Left lung (tissue), 10 donors: ENCODE results near the gene CDH13. TPM values are rescaled to one million over a fixed set of nuclear protein-coding genes. Genes with fewer than 3 reads are reported as not detected.

Source experiments
- ATAC-seq: fragments of 200-7000 bp; cut with Tn5 transposase; one replicate; pipeline ENCODE4 v1.9.1; 2020; ENCODE audit warnings: moderate library complexity
- DNase-seq, 4 donors: peaks; one replicate each; pipeline ENCODE4 v3.0.0-alpha.2; 2013 to 2020
- H3K27ac ChIP-seq, 2 donors: fragments of 200-600 bp; sonication (generic) in 1 of 2; one replicate each; pipeline versions ENCODE4 v1.5.0 to v1.8.0; 2020 to 2021
- H3K27me3 ChIP-seq, 2 donors: fragments of 200-600 bp; sonication (generic) in 1 of 2; one replicate each; pipeline versions ENCODE4 v1.5.0 to v1.8.0; 2020 to 2021
- H3K36me3 ChIP-seq, 2 donors: fragments of 200-600 bp; sonication (generic) in 1 of 2; one replicate each; pipeline versions ENCODE4 v1.5.0 to v1.8.0; 2020 to 2021
- H3K4me1 ChIP-seq, 2 donors: fragments of 200-600 bp; one replicate each; pipeline ENCODE4 v1.8.0; 2021
- H3K4me3 ChIP-seq, 2 donors: fragments of 200-600 bp; sonication (generic) in 1 of 2; one replicate each; pipeline versions ENCODE4 v1.5.0 to v1.8.0; 2020 to 2021; ENCODE audit warnings: mild to moderate bottlenecking in 1 of 2
- H3K9me3 ChIP-seq, 2 donors: fragments of 200-600 bp; sonication (generic) in 1 of 2; one replicate each; pipeline versions ENCODE4 v1.5.0 to v1.8.0; 2020 to 2021
- intact Hi-C, 2 donors: fragments of 100-400 bp; cut with DNase I; formaldehyde crosslinking; loops; one replicate each; pipeline versions ENCODE4 v1.11.2 to v1.14.2; 2022
- polyA plus RNA-seq, 6 donors: library from polyadenylated mRNA; unstranded; fragments of 120-200 nt; gene quantifications; one replicate each; pipeline ENCODE4 v1.2.1, GENCODE V29; 2013; ENCODE audit not compliant: insufficient read length in 6 of 6
- total RNA-seq, 2 donors: library from RNA; stranded (reverse); fragmentation: NEBNext Ultra II Directional; extraction: Animal tissue kit (Norgen Biotek cat#: 25700); gene quantifications; one replicate each; pipeline ENCODE4 v1.2.1, GENCODE V29; 2021
- TF ChIP-seq, protein P1 (sequence below), 2 donors: fragments of 200-600 bp; sonication (generic) in 1 of 2; IDR thresholded peaks; one replicate each; pipeline versions ENCODE4 v1.5.0 to v1.8.0; 2021; ENCODE audit warnings: antibody characterized with exemption in 2 of 2
- donor health status: DM: no; HTN: yes; CAD: no.
- donor health status: DM: no; HTN: no; CAD: no.

CDH13 gene
- total and polyA plus RNA-seq, 8 donors, result 2.7 to 20.3 (median 3.2) TPM

DNA sequence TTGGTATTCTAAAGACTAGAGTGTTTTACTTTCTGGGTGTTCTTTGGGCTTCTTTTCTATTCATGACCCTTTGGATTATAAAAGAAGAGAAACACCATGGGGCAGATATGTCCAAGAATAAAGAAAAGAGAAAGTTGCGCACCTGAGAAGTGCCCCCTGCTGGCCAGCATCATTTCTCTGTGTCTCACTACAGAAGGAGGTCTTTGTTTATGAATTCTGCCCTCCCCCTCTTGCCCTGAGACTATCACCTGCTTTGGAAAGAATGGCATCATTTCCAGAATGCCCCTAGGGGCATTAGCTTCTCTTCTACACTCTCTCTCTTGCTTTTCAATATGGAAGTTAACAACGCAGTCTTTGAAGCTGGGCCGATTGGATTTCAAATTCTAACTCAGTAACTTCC, 45.0 kb downstream of the CDH13 start:
- Histone ChIP-seq H3K27me3 (no peaks in the 10 kb centered on the region), H3K27ac (no peak overlapping the region), H3K9me3 (no peaks in the 10 kb centered on the region), H3K4me1 (no peaks in the 10 kb centered on the region), H3K4me3 (no peak overlapping the region), H3K36me3 (no peaks in the 10 kb centered on the region)
- TF ChIP-seq, protein P1, sequence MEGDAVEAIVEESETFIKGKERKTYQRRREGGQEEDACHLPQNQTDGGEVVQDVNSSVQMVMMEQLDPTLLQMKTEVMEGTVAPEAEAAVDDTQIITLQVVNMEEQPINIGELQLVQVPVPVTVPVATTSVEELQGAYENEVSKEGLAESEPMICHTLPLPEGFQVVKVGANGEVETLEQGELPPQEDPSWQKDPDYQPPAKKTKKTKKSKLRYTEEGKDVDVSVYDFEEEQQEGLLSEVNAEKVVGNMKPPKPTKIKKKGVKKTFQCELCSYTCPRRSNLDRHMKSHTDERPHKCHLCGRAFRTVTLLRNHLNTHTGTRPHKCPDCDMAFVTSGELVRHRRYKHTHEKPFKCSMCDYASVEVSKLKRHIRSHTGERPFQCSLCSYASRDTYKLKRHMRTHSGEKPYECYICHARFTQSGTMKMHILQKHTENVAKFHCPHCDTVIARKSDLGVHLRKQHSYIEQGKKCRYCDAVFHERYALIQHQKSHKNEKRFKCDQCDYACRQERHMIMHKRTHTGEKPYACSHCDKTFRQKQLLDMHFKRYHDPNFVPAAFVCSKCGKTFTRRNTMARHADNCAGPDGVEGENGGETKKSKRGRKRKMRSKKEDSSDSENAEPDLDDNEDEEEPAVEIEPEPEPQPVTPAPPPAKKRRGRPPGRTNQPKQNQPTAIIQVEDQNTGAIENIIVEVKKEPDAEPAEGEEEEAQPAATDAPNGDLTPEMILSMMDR (IDR thresholded peaks at IDR 0.05), result no peak
- intact Hi-C loops, result no loop called here
- ATAC-seq (no peak), DNase-seq (no peak)

DNA sequence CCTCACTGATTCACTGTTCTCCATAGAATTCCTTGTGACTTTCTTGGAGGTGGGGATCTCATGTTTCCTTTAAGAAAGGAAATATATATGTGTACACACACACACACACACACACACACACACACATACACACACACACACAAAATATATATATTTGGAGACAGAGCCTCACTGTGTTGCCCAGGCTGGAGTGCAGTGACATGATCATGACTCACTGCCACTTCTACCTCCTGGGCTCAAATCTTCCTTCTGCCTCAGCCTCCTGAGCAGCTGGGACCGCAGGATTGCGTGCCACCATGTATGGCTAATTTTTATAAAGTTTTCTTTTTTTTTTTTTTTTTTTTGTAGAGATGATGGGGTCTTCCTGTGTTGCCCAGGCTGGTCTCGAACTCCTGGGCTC, 45.9 kb downstream of the CDH13 start:
- no peak overlapping the region for H3K27ac ChIP-seq
- DNase-seq, result no peak
- no peak for ATAC-seq
- intact Hi-C loops, result no loop called here
- no peaks in the 10 kb centered on the region for H3K9me3 ChIP-seq
- H3K36me3 ChIP-seq, result no peaks in the 10 kb centered on the region
- no peaks in the 10 kb centered on the region for H3K4me1 ChIP-seq
- no peak overlapping the region for H3K4me3 ChIP-seq
- H3K27me3 ChIP-seq, result no peaks in the 10 kb centered on the region
- TF ChIP-seq, protein P1 (IDR thresholded peaks at IDR 0.05), result no peak

DNA sequence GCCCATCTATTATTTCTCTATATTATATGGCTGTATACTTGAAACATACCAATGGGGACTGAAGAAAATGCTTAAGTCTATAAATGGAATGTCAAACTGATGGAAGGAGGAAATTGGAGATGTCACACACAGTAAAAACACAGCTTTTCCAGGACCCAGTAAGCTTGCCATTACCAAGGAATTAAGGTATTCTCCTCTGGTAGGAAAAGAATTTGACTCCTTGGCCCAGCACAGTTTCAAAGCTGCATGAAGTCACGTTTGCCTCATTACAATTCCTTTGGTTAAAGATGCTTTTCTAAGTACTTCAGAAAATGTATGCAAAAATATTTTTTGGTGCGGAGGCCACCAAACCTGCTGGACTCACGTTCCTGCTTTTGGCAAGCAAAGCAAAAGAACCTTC, 48.5 kb downstream of the CDH13 start:
- no peaks in the 10 kb centered on the region for H3K36me3 ChIP-seq
- no peak for DNase-seq
- no peak overlapping the region for H3K27ac ChIP-seq
- no peak for ATAC-seq
- H3K27me3 ChIP-seq, result no peaks in the 10 kb centered on the region
- TF ChIP-seq, protein P1 (IDR thresholded peaks at IDR 0.05), result no peak
- intact Hi-C loops, result no loop called here
- H3K4me3 ChIP-seq, result no peak overlapping the region
- no peaks in the 10 kb centered on the region for H3K4me1 ChIP-seq
- H3K9me3 ChIP-seq, result no peaks in the 10 kb centered on the region

DNA sequence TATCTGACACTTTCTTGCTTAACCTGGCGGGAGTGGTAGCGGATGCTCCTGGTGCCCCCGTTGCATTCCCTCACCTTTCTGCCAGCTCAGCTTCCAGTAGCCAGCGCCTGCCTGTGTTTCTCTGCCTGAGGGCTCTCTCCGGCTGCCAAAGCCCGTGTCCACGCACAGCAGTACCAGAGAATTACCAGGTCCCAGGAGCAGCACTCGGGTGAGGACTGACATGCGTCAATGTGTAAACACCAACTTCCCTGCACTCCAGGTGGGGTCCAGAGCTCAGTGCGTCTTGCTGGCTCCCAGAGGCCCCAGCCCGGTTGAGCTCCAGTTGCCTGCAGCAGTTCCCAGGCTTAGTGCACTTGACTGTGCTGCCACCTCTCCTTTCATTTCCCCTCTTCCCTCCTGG, 54.8 kb downstream of the CDH13 start:
- no peaks in the 10 kb centered on the region for H3K36me3 ChIP-seq
- no peaks in the 10 kb centered on the region for H3K9me3 ChIP-seq
- intact Hi-C loops, result no loop called here
- no peaks in the 10 kb centered on the region for H3K27me3 ChIP-seq
- no peaks in the 10 kb centered on the region for H3K4me1 ChIP-seq
- H3K4me3 ChIP-seq, result no peak overlapping the region
- ATAC-seq, result no peak
- no peak overlapping the region for H3K27ac ChIP-seq
- DNase-seq, result no peak
- TF ChIP-seq, protein P1 (IDR thresholded peaks at IDR 0.05), result no peak

DNA sequence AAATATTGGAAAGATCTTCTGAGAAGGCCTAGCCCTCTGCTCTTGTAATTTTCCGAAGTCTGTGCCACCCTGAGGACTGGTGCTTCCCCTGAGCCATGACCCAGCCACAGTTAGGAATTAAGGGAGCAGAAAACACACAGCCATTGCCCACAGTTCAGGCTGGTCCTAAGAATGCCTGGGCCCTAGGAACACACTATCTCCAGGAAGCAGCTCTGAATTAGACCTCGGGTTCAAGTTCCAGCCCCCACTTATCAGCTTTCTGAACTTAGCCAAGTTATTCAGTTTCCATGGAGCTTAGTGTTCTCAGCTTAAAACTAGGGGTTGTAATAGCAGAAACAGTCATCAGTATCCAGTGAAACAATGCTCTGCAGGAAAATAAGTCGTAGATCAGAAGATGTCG, 56.0 kb downstream of the CDH13 start:
- TF ChIP-seq, protein P1 (IDR thresholded peaks at IDR 0.05), result no peak
- H3K27ac ChIP-seq, result no peak overlapping the region
- no peaks in the 10 kb centered on the region for H3K36me3 ChIP-seq
- H3K27me3 ChIP-seq, result no peaks in the 10 kb centered on the region
- H3K4me1 ChIP-seq, result no peaks in the 10 kb centered on the region
- DNase-seq (no peak), ATAC-seq (no peak)
- no peaks in the 10 kb centered on the region for H3K9me3 ChIP-seq
- H3K4me3 ChIP-seq, result no peak overlapping the region
- intact Hi-C loops, result no loop called here
